Activated naive CD8-positive, alpha-beta T cell treated with anti-CD3 and anti-CD28 coated beads for 36 hours (primary cell): ENCODE data around the gene CCDC39. TPM values are rescaled to one million over a fixed set of nuclear protein-coding genes. Genes with fewer than 3 reads are reported as not detected.
"Not testable (repeated sequence)": the region's sequence is repeated elsewhere in the genome, so short reads cannot be mapped to it uniquely, and the experiment has no call there.

ENCODE experiments used
- DNase-seq: peaks from one replicate; pipeline ENCODE4 v3.0.0; 2021
- H3K27ac Mint-ChIP-seq: one replicate; pipeline ENCODE4 v1.8.0; 2022; ENCODE audit warnings: mild to moderate bottlenecking, moderate library complexity, mixed read lengths
- H3K27me3 Mint-ChIP-seq: one replicate; pipeline ENCODE4 v1.8.0; 2022; ENCODE audit warnings: mild to moderate bottlenecking, mixed read lengths
- H3K36me3 Mint-ChIP-seq: one replicate; pipeline ENCODE4 v1.8.0; 2021; ENCODE audit warnings: mild to moderate bottlenecking, mixed read lengths
- H3K4me1 Mint-ChIP-seq: one replicate; pipeline ENCODE4 v1.8.0; 2021; ENCODE audit warnings: mixed read lengths
- H3K4me3 Mint-ChIP-seq: one replicate; pipeline ENCODE4 v1.8.0; 2022; ENCODE audit warnings: mild to moderate bottlenecking, moderate library complexity, mixed read lengths
- H3K9me3 Mint-ChIP-seq: one replicate; pipeline ENCODE4 v1.8.0; 2022; ENCODE audit warnings: mixed read lengths
- total RNA-seq, 2 experiments: library from RNA; stranded (reverse); gene quantifications; one replicate each; pipeline ENCODE4 v1.2.3, GENCODE V29; 2021

Gene CCDC39
- total RNA-seq, 2 experiments from 2014 or later, result not detected

- H3K27ac Mint-ChIP-seq, result no peak overlapping the region
- H3K4me1 Mint-ChIP-seq, result peaks cover 8% of the 10 kb centered on the region
- H3K9me3 Mint-ChIP-seq, result no peaks in the 10 kb centered on the region
- peaks cover 16% of the 10 kb centered on the region for H3K27me3 Mint-ChIP-seq
- peaks cover 21% of the 10 kb centered on the region for H3K36me3 Mint-ChIP-seq
- H3K4me3 Mint-ChIP-seq, result no peak overlapping the region
- no peak for DNase-seq
Measured at GRCh38 chr3:180600473-180600872, 78.8 kb downstream of the CCDC39 start.

DNA sequence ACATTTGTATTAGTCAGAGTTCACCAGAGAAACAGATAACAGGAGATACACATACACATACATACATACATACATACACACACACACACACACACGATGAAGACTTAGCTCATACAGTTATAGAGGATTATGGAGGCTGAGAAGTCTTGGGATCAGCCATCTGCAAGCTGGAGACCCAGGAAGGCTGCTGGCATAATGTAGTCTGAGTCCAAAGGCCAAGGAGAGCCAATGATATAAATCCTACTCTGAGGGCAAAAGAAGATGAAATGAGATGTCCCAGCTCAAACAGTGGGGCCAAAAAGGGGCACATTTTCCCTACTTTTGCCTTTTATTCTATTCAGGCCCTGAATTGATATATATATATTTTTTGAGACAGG is 83.7 kb downstream of the CCDC39 start:
- H3K4me1 Mint-ChIP-seq, result no peaks in the 10 kb centered on the region
- H3K4me3 Mint-ChIP-seq, result no peak overlapping the region
- no peaks in the 10 kb centered on the region for H3K36me3 Mint-ChIP-seq

DNA sequence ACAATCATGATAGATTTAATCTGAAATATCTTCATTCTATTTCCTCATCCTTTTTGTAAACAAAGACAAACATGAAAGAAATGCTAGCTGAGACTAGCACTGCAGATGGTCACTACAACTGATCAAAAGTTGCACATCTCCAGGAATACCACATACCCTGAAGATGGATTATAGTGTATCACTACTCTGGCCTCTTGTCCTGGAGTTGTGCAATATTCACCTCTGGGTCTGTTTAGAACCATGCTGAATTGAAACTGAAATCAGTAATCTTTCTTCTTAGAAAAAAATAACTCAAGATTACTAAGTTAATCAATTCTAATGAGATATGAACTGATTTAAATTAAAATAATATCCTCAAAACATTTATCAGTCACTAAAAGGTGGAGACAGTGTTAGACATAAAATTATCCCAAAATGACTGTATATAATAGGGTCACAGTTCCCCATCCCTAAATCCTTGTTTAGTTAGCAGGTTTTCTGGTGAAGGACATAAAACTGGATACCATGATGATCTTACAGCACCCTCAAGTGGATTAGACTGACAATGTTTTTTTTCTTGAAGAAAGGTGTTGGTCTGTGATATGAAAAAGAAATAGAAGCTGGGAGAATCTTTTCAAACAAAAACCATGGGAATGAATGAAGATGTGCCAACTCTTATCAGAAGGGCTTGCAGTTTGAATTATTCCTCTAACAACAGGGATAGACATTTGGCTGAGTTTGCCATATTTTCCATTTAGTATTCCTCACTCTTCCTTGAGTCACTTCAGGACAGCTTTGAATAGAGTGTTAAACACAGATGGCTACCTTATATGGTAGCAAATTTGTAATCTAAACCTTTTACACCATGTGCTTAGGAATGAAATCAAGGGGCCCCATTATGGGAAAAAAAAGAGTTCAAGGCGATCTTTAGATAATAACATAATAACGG is 84.4 kb downstream of the CCDC39 start:
- Mint-ChIP-seq H3K27me3 (peaks cover 43% of the 10 kb centered on the region), H3K36me3 (no peaks in the 10 kb centered on the region), H3K27ac (no peak overlapping the region), H3K4me1 (no peaks in the 10 kb centered on the region), H3K4me3 (no peak overlapping the region), H3K9me3 (no peaks in the 10 kb centered on the region)
- DNase-seq, result no peak

More for the DNA sequence above, 83.7 kb downstream of the CCDC39 start:
- no peaks in the 10 kb centered on the region for H3K9me3 Mint-ChIP-seq
- H3K27ac Mint-ChIP-seq, result no peak overlapping the region
- peaks cover 43% of the 10 kb centered on the region for H3K27me3 Mint-ChIP-seq
- no peak for DNase-seq

DNA sequence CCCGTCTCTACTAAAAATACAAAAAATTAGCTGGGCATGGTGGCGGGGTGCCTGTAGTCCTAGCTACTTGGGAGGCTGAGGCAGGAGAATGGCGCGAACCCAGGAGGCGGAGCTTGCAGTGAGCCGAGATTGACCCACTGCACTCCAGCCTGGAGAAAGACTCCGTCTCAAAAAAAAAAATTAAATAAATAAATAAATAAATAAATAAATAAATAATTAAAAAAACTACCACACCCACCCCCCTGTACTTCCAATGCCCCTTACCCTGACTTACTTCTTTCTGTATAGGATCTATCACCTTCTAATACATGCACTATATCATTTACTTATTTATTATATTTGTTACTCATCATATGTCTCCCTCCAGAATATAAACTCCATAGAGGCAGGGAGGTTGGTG is 85.7 kb downstream of the CCDC39 start:
- H3K4me1 Mint-ChIP-seq, H3K27ac Mint-ChIP-seq, H3K9me3 Mint-ChIP-seq, H3K36me3 Mint-ChIP-seq, H3K4me3 Mint-ChIP-seq, DNase-seq: not testable (repeated sequence)
- peaks cover 46% of the 10 kb centered on the region for H3K27me3 Mint-ChIP-seq

GRCh38 chr3:180590396-180590795 is 88.9 kb downstream of the CCDC39 start:
- Mint-ChIP-seq H3K9me3 (no peaks in the 10 kb centered on the region), H3K4me3 (no peak overlapping the region), H3K27ac (no peak overlapping the region), H3K36me3 (no peaks in the 10 kb centered on the region), H3K4me1 (no peaks in the 10 kb centered on the region), H3K27me3 (peaks cover 51% of the 10 kb centered on the region)
- no peak for DNase-seq

DNA sequence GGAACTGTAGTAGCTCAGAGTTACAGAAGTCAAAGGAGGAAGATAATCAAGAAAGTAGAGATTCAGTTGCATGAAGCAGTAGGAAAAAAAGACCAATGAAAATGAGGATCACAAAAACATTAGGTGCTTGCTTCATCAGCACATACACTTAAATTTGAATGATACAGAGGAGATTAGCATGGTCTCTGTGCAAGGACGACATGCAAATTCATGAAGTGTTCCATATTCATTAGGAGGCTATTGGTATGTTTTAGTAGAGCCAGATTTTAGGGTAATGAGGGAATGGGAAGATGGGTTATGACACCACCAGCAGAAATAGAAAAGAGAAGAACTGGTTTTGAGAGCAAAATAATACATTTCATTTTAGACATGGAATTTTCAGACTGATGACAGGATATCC is 98.4 kb downstream of the CCDC39 start:
- Mint-ChIP-seq H3K9me3 (no peaks in the 10 kb centered on the region), H3K27ac (no peak overlapping the region), H3K4me3 (no peak overlapping the region), H3K4me1 (no peaks in the 10 kb centered on the region), H3K36me3 (no peaks in the 10 kb centered on the region), H3K27me3 (peaks cover 21% of the 10 kb centered on the region)
- no peak for DNase-seq

DNA sequence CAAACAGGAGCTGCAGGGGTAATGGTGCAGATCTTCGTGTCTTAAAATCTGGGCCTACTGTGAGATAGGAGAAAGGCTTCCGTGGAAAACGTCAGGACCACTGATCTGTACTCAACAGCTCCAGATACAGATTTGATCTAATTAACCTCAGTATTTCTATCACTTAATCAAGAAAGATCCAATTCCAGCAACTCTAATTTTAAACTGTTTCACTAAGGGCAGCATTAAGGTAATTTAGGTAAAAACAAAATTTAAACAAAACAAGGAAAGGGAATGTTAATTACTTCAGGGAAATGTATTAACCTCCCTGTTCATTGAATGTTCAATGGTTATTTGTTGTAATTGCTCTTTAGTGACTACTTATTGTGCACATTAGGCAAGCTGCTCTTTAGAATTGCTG is 103.7 kb downstream of the CCDC39 start:
- peaks cover 4% of the 10 kb centered on the region for H3K27me3 Mint-ChIP-seq
- no peak for DNase-seq
- H3K4me3 Mint-ChIP-seq, result no peak overlapping the region
- H3K9me3 Mint-ChIP-seq, result no peaks in the 10 kb centered on the region
- H3K4me1 Mint-ChIP-seq, result no peaks in the 10 kb centered on the region
- no peaks in the 10 kb centered on the region for H3K36me3 Mint-ChIP-seq
- H3K27ac Mint-ChIP-seq, result no peak overlapping the region

- no peaks in the 10 kb centered on the region for H3K9me3 Mint-ChIP-seq
- no peaks in the 10 kb centered on the region for H3K4me1 Mint-ChIP-seq
- H3K36me3 Mint-ChIP-seq, result no peaks in the 10 kb centered on the region
- DNase-seq, result no peak
- H3K27me3 Mint-ChIP-seq, result peaks cover 16% of the 10 kb centered on the region
- H3K27ac Mint-ChIP-seq, result no peak overlapping the region
- H3K4me3 Mint-ChIP-seq, result no peak overlapping the region
Measured at GRCh38 chr3:180571831-180572598, 107.3 kb downstream of the CCDC39 start.

DNA sequence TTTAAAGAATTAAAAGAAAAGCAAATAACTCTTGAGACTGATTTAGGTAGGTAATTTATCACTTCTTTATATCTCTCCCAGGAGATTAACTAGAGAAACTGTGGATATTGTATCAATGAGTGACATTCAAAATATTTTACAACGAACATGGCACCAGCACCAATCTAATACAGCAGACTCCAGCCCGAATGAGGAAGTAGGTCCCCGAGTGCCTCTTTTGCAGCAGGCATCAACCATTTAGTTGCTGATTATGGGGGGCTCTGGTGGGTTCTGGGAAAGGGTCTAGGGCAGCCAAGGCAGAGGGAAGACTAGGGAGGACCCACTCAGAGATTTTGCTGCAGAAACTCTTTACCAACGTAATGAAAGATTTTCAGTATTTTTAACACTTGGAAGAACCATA is 109.1 kb downstream of the CCDC39 start:
- Mint-ChIP-seq H3K27ac (no peak overlapping the region), H3K36me3 (no peaks in the 10 kb centered on the region), H3K9me3 (no peaks in the 10 kb centered on the region), H3K4me3 (no peak overlapping the region), H3K4me1 (no peaks in the 10 kb centered on the region), H3K27me3 (peaks cover 19% of the 10 kb centered on the region)
- DNase-seq, result no peak

DNA sequence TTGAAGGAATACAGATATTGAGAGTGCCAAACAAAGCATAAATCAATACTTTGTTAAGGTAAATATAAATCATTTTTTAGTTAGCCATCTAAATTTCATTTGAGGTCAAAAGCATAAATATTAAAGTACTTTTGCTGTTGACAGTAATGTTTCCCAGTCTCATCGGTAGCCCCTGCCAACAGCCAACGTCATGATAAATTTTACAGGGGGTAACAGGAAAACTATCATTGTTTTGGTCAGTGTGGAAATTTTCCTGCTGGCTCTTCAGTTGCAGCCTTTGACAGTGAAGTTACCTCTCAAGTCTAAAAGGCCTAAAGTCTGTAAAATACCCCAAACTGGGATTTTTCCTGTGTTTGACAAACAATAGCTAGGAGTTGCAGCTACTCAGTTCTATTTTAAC is 114.6 kb downstream of the CCDC39 start:
- peaks cover 2% of the 10 kb centered on the region for H3K9me3 Mint-ChIP-seq
- peaks cover under 1% of the 10 kb centered on the region for H3K36me3 Mint-ChIP-seq
- no peak overlapping the region for H3K27ac Mint-ChIP-seq
- no peaks in the 10 kb centered on the region for H3K4me1 Mint-ChIP-seq
- no peak overlapping the region for H3K4me3 Mint-ChIP-seq
- H3K27me3 Mint-ChIP-seq, result peaks cover 15% of the 10 kb centered on the region
- no peak for DNase-seq

Other genes with a start within 250 kb of the CCDC39 start
- 10 to 100 TPM; 26.5 to 28.8 TPM for gene TTC14, start 77.3 kb downstream of the CCDC39 start, total RNA-seq
- 100 to 1,000 TPM; 150 to 159 TPM for gene FXR1, start 233.2 kb upstream of the CCDC39 start, total RNA-seq